Ectodermal cell (in vitro differentiated cells): ENCODE measurements around the gene CD226. TPM values are rescaled to one million over a fixed set of nuclear protein-coding genes. Genes with fewer than 3 reads are reported as not detected.

ENCODE experiments used
- H3K27ac ChIP-seq: 2 replicates; pipeline ENCODE4 v1.7.0; 2013; ENCODE audit warnings: mild to moderate bottlenecking, low read depth, low read length; ENCODE audit not compliant: insufficient read depth, poor library complexity, severe bottlenecking
- H3K27me3 ChIP-seq: 2 replicates; pipeline ENCODE4 v1.7.0; 2013; ENCODE audit warnings: mild to moderate bottlenecking, low read length; ENCODE audit not compliant: insufficient read depth, control insufficient read depth, poor library complexity, severe bottlenecking
- H3K36me3 ChIP-seq: one replicate; pipeline ENCODE4 v1.7.0; 2013; ENCODE audit warnings: low read length; ENCODE audit not compliant: control insufficient read depth, insufficient read depth
- H3K4me1 ChIP-seq: one replicate; pipeline ENCODE4 v1.7.0; 2013; ENCODE audit warnings: low read length; ENCODE audit not compliant: control insufficient read depth, insufficient read depth
- H3K4me3 ChIP-seq: 2 replicates; pipeline ENCODE4 v1.7.0; 2013; ENCODE audit warnings: low read depth, low read length, control low read depth; ENCODE audit not compliant: insufficient read depth
- H3K9me3 ChIP-seq: 2 replicates; pipeline ENCODE4 v1.7.0; 2013; ENCODE audit warnings: mild to moderate bottlenecking, low read length, moderate library complexity; ENCODE audit not compliant: control insufficient read depth
- WGBS, 2 experiments: methylation state at CpG; one replicate each; pipeline ENCODE4 v1.1.7; 2013; ENCODE audit warnings: missing lambda C conversion rate in 2 of 2; 5-methylcytosine and 5-hydroxymethylcytosine counted together
- polyA plus RNA-seq, 4 experiments: library from polyadenylated mRNA; stranded (reverse); fragments of 50-300 nt; gene quantifications; one replicate each; pipeline ENCODE4 v1.2.3, GENCODE V29; 2013

CD226 gene
- polyA plus RNA-seq (2013, experiment 1 of 4) = 0.04 TPM
- 0.14 TPM for polyA plus RNA-seq (2013, experiment 2 of 4)
- polyA plus RNA-seq (2013, experiment 3 of 4) = 0.21 TPM
- polyA plus RNA-seq (2013, experiment 4 of 4) = 0.24 TPM

- Histone ChIP-seq H3K4me1 (no peaks in the 10 kb centered on the region), H3K27ac (no peak within 1 kb of the TSS), H3K36me3 (no peaks in the 10 kb centered on the region), H3K27me3 (no peaks in the 10 kb centered on the region), H3K4me3 (no peak within 1 kb of the TSS), H3K9me3 (no peaks in the 10 kb centered on the region)
- WGBS, 2 experiments = 90% methylated on average over 7 of the region's 7 CpGs
Measured at GRCh38 chr18:69947361-69948133, at the start of gene CD226. TSS of gene CD226 (minus strand) at chr18:69947873. CDS start at chr18:69947406, 467 bp downstream.

GRCh38 chr18:69996951-69997798 lies 49.5 kb upstream of the CD226 start:
- WGBS, 2 experiments = 80 to 87% methylated on average over 3 to 7 of the region's 7 CpGs
- H3K27ac ChIP-seq = no peak overlapping the region
- H3K4me3 ChIP-seq = no peak overlapping the region
- no peaks in the 10 kb centered on the region for H3K4me1 ChIP-seq
- H3K9me3 ChIP-seq = no peaks in the 10 kb centered on the region
- no peaks in the 10 kb centered on the region for H3K36me3 ChIP-seq
- H3K27me3 ChIP-seq = no peaks in the 10 kb centered on the region

- H3K4me3 ChIP-seq = no peak overlapping the region
- H3K9me3 ChIP-seq = no peaks in the 10 kb centered on the region
- H3K36me3 ChIP-seq = no peaks in the 10 kb centered on the region
- 64 to 70% methylated on average over 2 of the region's 2 CpGs for WGBS, 2 experiments
- no peak overlapping the region for H3K27ac ChIP-seq
- H3K27me3 ChIP-seq = no peaks in the 10 kb centered on the region
- no peaks in the 10 kb centered on the region for H3K4me1 ChIP-seq
Measured at GRCh38 chr18:69996417-69996816, 48.7 kb upstream of the CD226 start.

GRCh38 chr18:69995774-69996173 lies 48.1 kb upstream of the CD226 start:
- Histone ChIP-seq H3K4me1 (no peaks in the 10 kb centered on the region), H3K36me3 (no peaks in the 10 kb centered on the region), H3K27ac (no peak overlapping the region), H3K9me3 (no peaks in the 10 kb centered on the region), H3K4me3 (no peak overlapping the region), H3K27me3 (no peaks in the 10 kb centered on the region)
- WGBS, 2 experiments = 73 to 74% methylated on average over 3 of the region's 3 CpGs

- Histone ChIP-seq H3K27ac (no peak overlapping the region), H3K27me3 (no peaks in the 10 kb centered on the region), H3K36me3 (no peaks in the 10 kb centered on the region), H3K4me3 (no peak overlapping the region), H3K9me3 (no peaks in the 10 kb centered on the region), H3K4me1 (no peaks in the 10 kb centered on the region)
- WGBS, 2 experiments = 88 to 95% methylated on average over 1 of the region's 1 CpG
Measured at GRCh38 chr18:69992776-69993175, 45.1 kb upstream of the CD226 start.

GRCh38 chr18:69987870-69988269 lies 40.2 kb upstream of the CD226 start:
- Histone ChIP-seq H3K27ac (no peak overlapping the region), H3K4me3 (no peak overlapping the region), H3K36me3 (no peaks in the 10 kb centered on the region), H3K27me3 (no peaks in the 10 kb centered on the region), H3K4me1 (no peaks in the 10 kb centered on the region), H3K9me3 (no peaks in the 10 kb centered on the region)
- 100% methylated on average over 1 of the region's 1 CpG for WGBS, 2 experiments

GRCh38 chr18:69985239-69985638 lies 37.6 kb upstream of the CD226 start:
- no peaks in the 10 kb centered on the region for H3K36me3 ChIP-seq
- 91 to 92% methylated on average over 4 of the region's 4 CpGs for WGBS, 2 experiments
- H3K27ac ChIP-seq = no peak overlapping the region
- H3K4me1 ChIP-seq = no peaks in the 10 kb centered on the region
- H3K27me3 ChIP-seq = no peaks in the 10 kb centered on the region
- H3K4me3 ChIP-seq = no peak overlapping the region
- H3K9me3 ChIP-seq = no peaks in the 10 kb centered on the region

GRCh38 chr18:69982417-69982816 lies 34.7 kb upstream of the CD226 start:
- WGBS, 2 experiments = 72 to 79% methylated on average over 4 of the region's 4 CpGs
- no peaks in the 10 kb centered on the region for H3K36me3 ChIP-seq
- H3K4me3 ChIP-seq = no peak overlapping the region
- no peaks in the 10 kb centered on the region for H3K27me3 ChIP-seq
- H3K4me1 ChIP-seq = no peaks in the 10 kb centered on the region
- no peak overlapping the region for H3K27ac ChIP-seq
- H3K9me3 ChIP-seq = no peaks in the 10 kb centered on the region

GRCh38 chr18:69981948-69982347 lies 34.3 kb upstream of the CD226 start:
- no peak overlapping the region for H3K27ac ChIP-seq
- no peaks in the 10 kb centered on the region for H3K27me3 ChIP-seq
- 91% methylated on average over 2 of the region's 2 CpGs; no CpG with 5 or more reads in 1 of the 2 experiments for WGBS, 2 experiments
- H3K9me3 ChIP-seq = no peaks in the 10 kb centered on the region
- H3K4me3 ChIP-seq = no peak overlapping the region
- H3K36me3 ChIP-seq = no peaks in the 10 kb centered on the region
- H3K4me1 ChIP-seq = no peaks in the 10 kb centered on the region
